Lower leg skin (tissue), 4 donors: ENCODE results near the gene SSX7. TPM values are rescaled to one million over a fixed set of nuclear protein-coding genes. Genes with fewer than 3 reads are reported as not detected.
"Not testable (repeated sequence)": the region's sequence is repeated elsewhere in the genome, so short reads cannot be mapped to it uniquely, and the experiment has no call there.

Experiments used
- DNase-seq, 2 donors: peaks; one replicate each; pipeline ENCODE4 v3.0.0-alpha.2; 2019; ENCODE audit warnings: low spot score in 2 of 2
- H3K4me3 ChIP-seq: fragments of 200-600 bp; sonication (generic); 2 replicates; pipeline ENCODE4 v1.5.1; 2017; ENCODE audit warnings: mild to moderate bottlenecking, low read depth; ENCODE audit not compliant: poor library complexity, severe bottlenecking
- POLR2A ChIP-seq, 2 donors: fragments of 450-650 bp; IDR thresholded peaks; one replicate each; pipeline ENCODE4 v1.6.1; 2016 to 2017; ENCODE audit warnings: antibody characterized with exemption in 2 of 2, mild to moderate bottlenecking in 1 of 2, moderate library complexity in 1 of 2
- WGBS, 2 donors: methylation state at CpG; one replicate each; pipeline ENCODE4 v1.1.5; 2018; 5-methylcytosine and 5-hydroxymethylcytosine counted together
- intact Hi-C: fragments of 100-400 bp; cut with DNase I; formaldehyde crosslinking; loops from one replicate; pipeline ENCODE4 v1.15.0; 2023; ENCODE audit warnings: low total_unique reads
- total RNA-seq, 4 donors: library from RNA; depleted of rRNA; stranded (reverse); fragments of >200 nt; gene quantifications; one replicate each; pipeline ENCODE4 v1.1.0, GENCODE V29; 2016
- TF ChIP-seq, protein P1 (sequence below), 3 donors: fragments of 450-650 bp; IDR thresholded peaks; one replicate each; pipeline ENCODE4 v1.5.1; 2016; ENCODE audit warnings: antibody characterized with exemption in 3 of 3, mild to moderate bottlenecking in 3 of 3, moderate library complexity in 2 of 3

SSX7 gene, protein sequence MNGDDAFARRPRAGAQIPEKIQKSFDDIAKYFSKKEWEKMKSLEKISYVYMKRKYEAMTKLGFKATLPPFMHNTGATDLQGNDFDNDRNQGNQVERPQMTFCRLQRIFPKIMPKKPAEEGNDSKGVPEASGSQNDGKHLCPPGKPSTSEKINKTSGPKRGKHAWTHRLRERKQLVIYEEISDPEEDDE
- total RNA-seq = not detected

DNA sequence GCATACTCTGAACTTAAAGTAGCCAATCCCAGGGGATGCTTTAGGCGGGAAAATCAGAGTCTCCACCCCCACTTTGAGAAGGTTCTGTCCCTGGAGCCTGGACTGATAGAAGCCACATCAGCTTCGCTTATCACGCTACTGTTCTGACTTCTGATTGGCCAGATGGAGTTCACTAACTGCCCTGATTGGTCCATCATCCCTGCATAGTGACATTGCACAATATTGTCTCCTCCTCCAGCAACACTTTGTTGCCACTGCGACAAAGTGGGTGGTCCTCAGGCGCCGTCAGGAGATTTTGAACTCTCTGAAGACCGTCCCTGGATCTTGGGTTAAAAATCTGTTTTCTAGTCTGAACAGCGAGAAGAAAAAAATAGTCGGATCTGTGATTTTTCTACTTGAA lies at the start of gene SSX7:
TSS of gene SSX7 (minus strand) at position 101 of the 400 bp plus-strand sequence. CDS start 1,428 bp downstream, outside the sequence.
- H3K4me3 ChIP-seq, intact Hi-C loops, DNase-seq: not testable (repeated sequence)
- 84 to 94% methylated on average over 9 of the region's 9 CpGs for whole genome bisulfite sequencing, 2 donors

DNA sequence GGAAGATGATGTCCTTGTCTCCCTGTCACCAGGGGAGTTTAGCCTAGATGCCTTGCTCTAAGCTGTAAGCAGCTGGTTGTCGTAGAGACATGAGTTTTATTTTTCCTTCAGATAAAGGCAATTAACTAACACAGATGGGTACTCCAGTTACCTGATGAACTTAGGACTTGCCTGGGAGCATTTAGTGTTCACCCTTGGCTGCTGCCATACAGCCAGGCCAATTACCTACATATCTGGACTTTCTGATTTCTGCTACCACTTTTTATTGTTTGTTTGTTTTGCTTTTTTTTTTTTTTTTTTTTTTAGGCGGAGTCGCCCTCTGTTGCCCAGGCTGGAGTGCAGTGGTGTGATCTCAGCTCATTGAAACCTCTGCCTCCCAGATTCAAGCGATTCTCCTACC lies 37.3 kb upstream of the SSX7 start:
- intact Hi-C loops, DNase-seq, H3K4me3 ChIP-seq: not testable (repeated sequence)
- 40% methylated on average over 1 of the region's 4 CpGs; no CpG with 5 or more reads in 1 of the 2 donors for WGBS, 2 donors

- H3K4me3 ChIP-seq, DNase-seq, intact Hi-C loops: not testable (repeated sequence)
- 81 to 87% methylated on average over 2 of the region's 2 CpGs for WGBS, 2 donors
These were observed 7.5 kb upstream of the SSX7 start for GRCh38 chrX:52662218-52662617.

GRCh38 chrX:52655475-52655874 lies 775 bp upstream of the SSX7 start:
- H3K4me3 ChIP-seq, DNase-seq, intact Hi-C loops: not testable (repeated sequence)
- WGBS, 2 donors = 89 to 93% methylated on average over 8 of the region's 8 CpGs

- DNase-seq, intact Hi-C loops, H3K4me3 ChIP-seq: not testable (repeated sequence)
- 48 to 50% methylated on average over 3 of the region's 3 CpGs for WGBS, 2 donors
These were observed 4.0 kb downstream of the SSX7 start for GRCh38 chrX:52650676-52651075.

DNA sequence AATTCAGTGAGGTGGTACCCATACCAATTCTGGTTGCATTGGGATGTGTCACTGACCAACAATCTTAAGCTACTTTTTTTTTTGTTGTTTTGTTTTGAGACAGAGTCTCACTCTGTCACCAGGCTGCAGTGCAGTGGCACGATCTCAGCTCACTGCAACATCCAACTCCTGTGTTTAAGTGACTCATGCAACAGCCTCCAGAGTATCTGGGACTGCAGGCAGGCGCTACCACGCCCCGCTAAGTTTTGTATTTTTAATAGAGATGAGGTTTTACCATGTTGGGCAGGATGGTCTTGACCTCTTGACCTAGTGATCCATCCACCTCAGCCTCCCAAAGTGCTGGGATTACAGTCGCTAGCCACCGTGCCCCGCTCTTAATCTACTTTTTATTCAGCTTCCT lies 5.7 kb downstream of the SSX7 start:
- intact Hi-C loops, H3K4me3 ChIP-seq, DNase-seq: not testable (repeated sequence)
- WGBS, 2 donors = 87 to 92% methylated on average over 7 of the region's 7 CpGs

- H3K4me3 ChIP-seq, intact Hi-C loops, DNase-seq: not testable (repeated sequence)
- 59 to 60% methylated on average over 3 of the region's 3 CpGs for WGBS, 2 donors
These were observed 26.2 kb downstream of the SSX7 start for GRCh38 chrX:52628483-52628882.

DNA sequence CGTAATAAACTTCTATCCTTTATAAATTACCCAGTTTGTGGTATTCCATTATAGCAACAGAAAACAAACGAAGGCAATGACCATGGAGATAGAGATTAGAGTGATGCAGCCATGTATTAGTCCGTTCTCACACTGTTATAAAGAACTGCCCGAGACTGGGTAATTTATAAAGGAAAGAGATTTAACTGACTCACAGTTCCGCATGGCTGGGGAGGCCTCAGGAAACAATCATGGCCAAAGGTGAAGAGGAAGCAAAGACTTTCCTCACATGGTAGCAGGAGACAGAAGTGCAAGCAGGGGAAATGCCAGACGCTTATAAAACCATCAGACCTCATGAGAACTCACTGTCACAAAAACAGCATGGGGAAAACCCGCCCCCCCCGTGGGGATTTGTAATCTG lies 34.0 kb downstream of the SSX7 start:
- WGBS, 2 donors = 56 to 59% methylated on average over 8 of the region's 8 CpGs

GRCh38 chrX:52608961-52609360 lies 45.7 kb downstream of the SSX7 start:
- no peak for DNase-seq
- no peak overlapping the region for H3K4me3 ChIP-seq
- intact Hi-C loops = no loop called here
- 30 to 32% methylated on average over 1 of the region's 1 CpG for WGBS, 2 donors
- no peak for TF ChIP-seq POLR2A (IDR thresholded peaks at IDR 0.05)
- TF ChIP-seq, protein P1, sequence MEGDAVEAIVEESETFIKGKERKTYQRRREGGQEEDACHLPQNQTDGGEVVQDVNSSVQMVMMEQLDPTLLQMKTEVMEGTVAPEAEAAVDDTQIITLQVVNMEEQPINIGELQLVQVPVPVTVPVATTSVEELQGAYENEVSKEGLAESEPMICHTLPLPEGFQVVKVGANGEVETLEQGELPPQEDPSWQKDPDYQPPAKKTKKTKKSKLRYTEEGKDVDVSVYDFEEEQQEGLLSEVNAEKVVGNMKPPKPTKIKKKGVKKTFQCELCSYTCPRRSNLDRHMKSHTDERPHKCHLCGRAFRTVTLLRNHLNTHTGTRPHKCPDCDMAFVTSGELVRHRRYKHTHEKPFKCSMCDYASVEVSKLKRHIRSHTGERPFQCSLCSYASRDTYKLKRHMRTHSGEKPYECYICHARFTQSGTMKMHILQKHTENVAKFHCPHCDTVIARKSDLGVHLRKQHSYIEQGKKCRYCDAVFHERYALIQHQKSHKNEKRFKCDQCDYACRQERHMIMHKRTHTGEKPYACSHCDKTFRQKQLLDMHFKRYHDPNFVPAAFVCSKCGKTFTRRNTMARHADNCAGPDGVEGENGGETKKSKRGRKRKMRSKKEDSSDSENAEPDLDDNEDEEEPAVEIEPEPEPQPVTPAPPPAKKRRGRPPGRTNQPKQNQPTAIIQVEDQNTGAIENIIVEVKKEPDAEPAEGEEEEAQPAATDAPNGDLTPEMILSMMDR (IDR thresholded peaks at IDR 0.05) = no peak

More for the DNA sequence above, 34.0 kb downstream of the SSX7 start:
- DNase-seq, H3K4me3 ChIP-seq, intact Hi-C loops: not testable (repeated sequence)

- intact Hi-C loops, H3K4me3 ChIP-seq, DNase-seq: not testable (repeated sequence)
- 74 to 75% methylated on average over 8 of the region's 8 CpGs for WGBS, 2 donors
These were observed 51.5 kb downstream of the SSX7 start for GRCh38 chrX:52603151-52603550.

DNA sequence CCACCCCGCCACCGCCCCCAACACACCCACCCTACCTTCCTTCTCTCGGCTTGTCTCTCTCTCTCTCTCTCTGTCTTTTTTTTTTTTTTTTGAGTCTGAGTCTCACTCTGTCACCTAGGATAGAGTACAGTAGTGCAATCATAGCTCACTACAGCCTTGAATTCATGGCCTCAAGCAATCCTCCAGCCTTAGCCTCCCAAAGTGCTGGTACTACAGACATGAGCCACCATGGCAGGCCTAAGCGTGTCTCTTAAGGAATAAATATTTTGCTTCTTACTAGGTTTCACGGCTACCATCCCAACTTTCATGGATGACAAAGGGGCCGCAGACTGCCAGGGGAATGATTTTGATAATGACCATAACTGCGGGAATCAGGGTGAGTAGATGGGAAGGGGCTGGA lies 55.8 kb downstream of the SSX7 start:
- intact Hi-C loops = no loop called here
- 78 to 90% methylated on average over 7 of the region's 7 CpGs for WGBS, 2 donors

More for the DNA sequence above, 55.8 kb downstream of the SSX7 start:
- no peak overlapping the region for H3K4me3 ChIP-seq
- no peak for DNase-seq
- TF ChIP-seq, protein P1 (IDR thresholded peaks at IDR 0.05) = no peak
- no peak for TF ChIP-seq POLR2A (IDR thresholded peaks at IDR 0.05)
